ENCODE measurements around the gene RNF220.

RNF220 gene

DNA sequence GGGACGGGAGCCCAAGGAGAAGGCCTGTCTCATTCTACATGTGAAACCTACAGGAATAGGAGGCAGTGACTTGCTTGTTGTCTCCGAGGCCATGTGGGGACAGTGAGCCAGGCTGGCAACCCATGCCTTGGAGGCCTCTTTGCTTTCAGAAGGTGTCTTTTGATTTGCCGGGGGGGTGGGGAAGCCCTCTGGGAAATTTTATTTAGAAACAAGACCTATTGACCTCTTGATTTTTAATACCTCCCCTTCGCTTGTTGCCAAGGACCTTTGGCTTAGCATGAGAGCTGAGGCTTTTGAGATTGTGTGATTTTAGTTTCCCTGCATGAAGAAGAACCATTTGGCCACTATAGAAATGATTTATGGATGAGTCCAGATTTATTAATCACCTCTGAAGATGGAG, 273.6 kb downstream of the RNF220 start:
- Histone ChIP-seq H3K36me3 (ENCODE audit: insufficient read depth, low read length) (no peaks in the 10 kb centered on the region), H3K27me3 (ENCODE audit: insufficient read depth, low read length, poor library complexity, severe bottlenecking) (no peaks in the 10 kb centered on the region), H3F3A (ENCODE audit: low read depth) (no peaks in the 10 kb centered on the region), H3K4me2 (ENCODE audit: low read depth, low read length, poor library complexity, severe bottlenecking) (no peak overlapping the region), H2AFZ (ENCODE audit: low read length) (no peak overlapping the region), H3K9ac (ENCODE audit: low read depth, low read length, poor library complexity, severe bottlenecking) (no peak overlapping the region), H3K9me2 (replicated peaks; ENCODE audit: low read depth, low read length) (no peaks in the 10 kb centered on the region), H3K4me1 (ENCODE audit: insufficient read depth, low read length, poor library complexity, severe bottlenecking) (peaks cover 23% of the 10 kb centered on the region), H3K9me3 (ENCODE audit: insufficient read depth, low read depth, low read length) (no peaks in the 10 kb centered on the region), H3K79me2 (ENCODE audit: insufficient read depth, low read length) (no peaks in the 10 kb centered on the region), H3K4me3 (ENCODE audit: low read length, poor library complexity, severe bottlenecking) (no peak overlapping the region), H4K20me1 (ENCODE audit: insufficient read depth, low read length, poor library complexity, severe bottlenecking) (no peaks in the 10 kb centered on the region)
- TF ChIP-seq, protein P1, sequence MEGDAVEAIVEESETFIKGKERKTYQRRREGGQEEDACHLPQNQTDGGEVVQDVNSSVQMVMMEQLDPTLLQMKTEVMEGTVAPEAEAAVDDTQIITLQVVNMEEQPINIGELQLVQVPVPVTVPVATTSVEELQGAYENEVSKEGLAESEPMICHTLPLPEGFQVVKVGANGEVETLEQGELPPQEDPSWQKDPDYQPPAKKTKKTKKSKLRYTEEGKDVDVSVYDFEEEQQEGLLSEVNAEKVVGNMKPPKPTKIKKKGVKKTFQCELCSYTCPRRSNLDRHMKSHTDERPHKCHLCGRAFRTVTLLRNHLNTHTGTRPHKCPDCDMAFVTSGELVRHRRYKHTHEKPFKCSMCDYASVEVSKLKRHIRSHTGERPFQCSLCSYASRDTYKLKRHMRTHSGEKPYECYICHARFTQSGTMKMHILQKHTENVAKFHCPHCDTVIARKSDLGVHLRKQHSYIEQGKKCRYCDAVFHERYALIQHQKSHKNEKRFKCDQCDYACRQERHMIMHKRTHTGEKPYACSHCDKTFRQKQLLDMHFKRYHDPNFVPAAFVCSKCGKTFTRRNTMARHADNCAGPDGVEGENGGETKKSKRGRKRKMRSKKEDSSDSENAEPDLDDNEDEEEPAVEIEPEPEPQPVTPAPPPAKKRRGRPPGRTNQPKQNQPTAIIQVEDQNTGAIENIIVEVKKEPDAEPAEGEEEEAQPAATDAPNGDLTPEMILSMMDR (conservative IDR thresholded peaks at IDR 0.05; ENCODE audit: low read length): no peak

DNA sequence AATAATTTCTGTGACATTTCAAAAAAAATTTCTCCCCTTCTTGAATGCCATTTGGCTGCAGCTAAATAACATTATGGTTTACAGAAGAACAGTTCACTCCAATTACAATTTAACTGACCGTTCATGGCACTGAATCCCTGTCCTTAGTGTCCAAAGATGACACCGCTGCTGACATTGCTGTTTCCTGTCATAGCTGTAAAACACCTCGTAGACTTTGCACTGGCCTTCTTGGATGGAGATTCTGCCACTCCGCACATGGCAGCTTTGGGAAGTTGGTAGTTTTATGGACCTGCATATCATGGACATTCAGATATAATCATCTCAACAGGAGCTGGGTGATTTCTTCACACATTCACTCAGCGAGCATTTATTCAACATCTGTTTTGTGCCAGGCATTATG, 274.4 kb downstream of the RNF220 start:
- Histone ChIP-seq H3K4me3 (ENCODE audit: low read length, poor library complexity, severe bottlenecking) (no peak overlapping the region), H3K9ac (ENCODE audit: low read depth, low read length, poor library complexity, severe bottlenecking) (no peak overlapping the region), H3K4me2 (ENCODE audit: low read depth, low read length, poor library complexity, severe bottlenecking) (no peak overlapping the region), H3K9me3 (ENCODE audit: insufficient read depth, low read depth, low read length) (no peaks in the 10 kb centered on the region), H4K20me1 (ENCODE audit: insufficient read depth, low read length, poor library complexity, severe bottlenecking) (no peaks in the 10 kb centered on the region), H3K27me3 (ENCODE audit: insufficient read depth, low read length, poor library complexity, severe bottlenecking) (no peaks in the 10 kb centered on the region), H2AFZ (ENCODE audit: low read length) (no peak overlapping the region), H3K79me2 (ENCODE audit: insufficient read depth, low read length) (no peaks in the 10 kb centered on the region), H3K4me1 (ENCODE audit: insufficient read depth, low read length, poor library complexity, severe bottlenecking) (peaks cover 30% of the 10 kb centered on the region), H3F3A (ENCODE audit: low read depth) (no peaks in the 10 kb centered on the region), H3K36me3 (ENCODE audit: insufficient read depth, low read length) (no peaks in the 10 kb centered on the region), H3K9me2 (replicated peaks; ENCODE audit: low read depth, low read length) (no peaks in the 10 kb centered on the region)
- TF ChIP-seq EZH2phosphoT487 (IDR thresholded peaks at IDR 0.05; ENCODE audit: borderline replicate concordance): no peak
- TF ChIP-seq, protein P1 (conservative IDR thresholded peaks at IDR 0.05; ENCODE audit: low read length): no peak

DNA sequence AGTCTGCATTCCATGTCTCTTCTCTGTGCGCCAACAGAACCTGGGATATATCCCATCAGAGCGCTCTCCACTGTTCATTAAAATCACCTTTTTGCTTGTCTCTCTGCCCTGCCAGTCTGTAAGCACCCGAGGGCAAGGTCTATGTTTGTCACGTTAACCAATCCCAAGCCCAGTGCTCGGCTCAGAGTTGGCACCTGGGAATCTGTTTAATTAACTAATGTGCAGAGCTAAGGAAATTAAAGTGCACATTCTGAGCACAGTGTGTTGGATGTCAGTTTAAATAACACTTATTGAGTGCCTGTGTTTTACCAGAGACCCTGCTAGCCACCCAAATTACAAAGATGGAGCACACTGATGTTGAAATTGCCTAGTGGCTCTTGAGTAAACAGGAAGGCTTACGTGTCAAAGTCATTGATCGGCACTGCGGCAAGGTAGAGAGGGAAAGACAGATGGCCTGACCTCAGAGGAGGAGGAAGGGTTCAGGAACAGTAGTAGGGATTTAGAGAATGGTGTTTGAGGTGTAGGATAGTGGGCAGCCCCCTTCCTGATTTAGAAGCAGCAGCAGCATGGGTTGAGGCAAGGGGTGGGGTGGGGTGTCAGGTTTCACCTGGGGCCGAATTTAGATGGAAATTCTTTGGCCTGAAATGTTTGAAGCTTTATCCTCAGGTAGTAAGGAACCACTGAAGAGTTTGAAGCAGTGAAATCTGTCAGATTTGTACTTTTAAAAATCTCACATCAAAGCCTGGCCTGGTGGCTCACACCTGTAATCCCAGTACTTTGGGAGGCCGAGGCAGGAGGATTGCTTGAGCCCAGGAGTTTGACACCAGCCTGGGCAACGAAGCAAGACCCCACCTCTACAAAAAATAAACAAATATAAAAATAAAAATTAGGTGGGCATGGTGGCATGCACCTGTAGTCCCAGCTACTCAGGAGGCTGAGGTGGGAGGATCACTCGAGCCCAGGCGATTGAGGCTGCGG, 277.1 kb downstream of the RNF220 start:
- H2AFZ ChIP-seq (ENCODE audit: low read length): no peak overlapping the region
- H3K4me2 ChIP-seq (ENCODE audit: low read depth, low read length, poor library complexity, severe bottlenecking): no peak overlapping the region
- no peaks in the 10 kb centered on the region for H3K9me3 ChIP-seq (ENCODE audit: insufficient read depth, low read depth, low read length)

More for the DNA sequence above, 277.1 kb downstream of the RNF220 start:
- no peaks in the 10 kb centered on the region for H3K79me2 ChIP-seq (ENCODE audit: insufficient read depth, low read length)
- H4K20me1 ChIP-seq (ENCODE audit: insufficient read depth, low read length, poor library complexity, severe bottlenecking): no peaks in the 10 kb centered on the region
- no peaks in the 10 kb centered on the region for H3K36me3 ChIP-seq (ENCODE audit: insufficient read depth, low read length)
- H3K9ac ChIP-seq (ENCODE audit: low read depth, low read length, poor library complexity, severe bottlenecking): no peak overlapping the region
- H3K27me3 ChIP-seq (ENCODE audit: insufficient read depth, low read length, poor library complexity, severe bottlenecking): no peaks in the 10 kb centered on the region
- no peak overlapping the region for H3K4me3 ChIP-seq (ENCODE audit: low read length, poor library complexity, severe bottlenecking)
- no peaks in the 10 kb centered on the region for H3K9me2 ChIP-seq (replicated peaks; ENCODE audit: low read depth, low read length)
- H3K4me1 ChIP-seq (ENCODE audit: insufficient read depth, low read length, poor library complexity, severe bottlenecking): peaks cover 20% of the 10 kb centered on the region
- no peaks in the 10 kb centered on the region for H3F3A ChIP-seq (ENCODE audit: low read depth)
- TF ChIP-seq EZH2phosphoT487 (IDR thresholded peaks at IDR 0.05; ENCODE audit: borderline replicate concordance): no peak
- TF ChIP-seq, protein P1 (conservative IDR thresholded peaks at IDR 0.05; ENCODE audit: low read length): no peak
